DOHH2 (cell line): ENCODE data around the gene TOR4A.
"Not testable (repeated sequence)": the region's sequence is repeated elsewhere in the genome, so short reads cannot be mapped to it uniquely, and the experiment has no call there.

Source experiments
- CTCF ChIP-seq: fragments of 200-600 bp; sonication (generic); IDR thresholded peaks from one replicate; pipeline ENCODE4 v1.5.1; 2014; ENCODE audit warnings: antibody characterized with exemption, mild to moderate bottlenecking, low read depth, low read length; ENCODE audit not compliant: poor library complexity, severe bottlenecking
- EZH2phosphoT487 ChIP-seq: fragments of 200-600 bp; sonication (generic); IDR thresholded peaks from 2 replicates; pipeline ENCODE4 v1.6.1; 2017; ENCODE audit warnings: borderline replicate concordance, mild to moderate bottlenecking, antibody characterized with exemption, low read length, moderate library complexity, mixed read lengths

- not testable (repeated sequence) for TF ChIP-seq CTCF, EZH2phosphoT487
Measured at GRCh38 chr9:137243266-137243625, 34.3 kb upstream of the TOR4A start.
